Stomach (tissue), 4 donors: ENCODE results near the gene GDI2.

Experiments
- EP300 ChIP-seq: sonication (generic); formaldehyde crosslinking; IDR thresholded peaks from one replicate; pipeline ENCODE4 v1.6.1; 2017; ENCODE audit warnings: antibody characterized with exemption
- POLR2A ChIP-seq, 4 donors: fragments of 450-650 bp; IDR thresholded peaks; one replicate each; pipeline ENCODE4 v1.6.1; 2016; ENCODE audit warnings: antibody characterized with exemption in 4 of 4, control low read depth in 2 of 4, mild to moderate bottlenecking in 1 of 4, moderate library complexity in 1 of 4
- TF ChIP-seq, protein P1 (sequence below), 7 experiments: fragments of 450-650 bp in 4 of 7; fragments of 200-600 bp in 3 of 7; sonication (generic) in 3 of 7; IDR thresholded peaks; one replicate each; pipeline ENCODE4 v1.5.1; 2016 to 2019; ENCODE audit warnings: antibody characterized with exemption in 7 of 7, control low read depth in 2 of 7, mild to moderate bottlenecking in 1 of 7

DNA sequence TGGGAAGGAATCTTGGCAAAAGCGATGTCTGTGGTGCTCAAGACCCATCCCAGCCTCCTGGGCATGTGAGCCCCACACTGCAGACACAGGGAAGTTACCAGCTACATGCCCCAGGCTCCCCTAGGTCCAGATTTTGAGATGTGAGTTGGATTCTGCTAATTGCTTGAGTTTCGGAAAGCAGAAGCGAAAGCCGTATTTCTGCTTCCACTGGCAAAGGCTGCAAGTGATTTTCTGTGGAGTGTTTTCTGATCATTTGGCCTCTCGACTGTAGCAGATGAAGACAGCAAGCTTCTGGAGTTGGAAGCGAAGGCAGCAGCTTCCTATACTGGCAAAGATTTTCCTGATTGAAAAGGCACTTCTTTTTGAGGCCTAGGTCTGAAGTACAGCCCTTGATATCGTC is 46.8 kb upstream of the GDI2 start:
- TF ChIP-seq, protein P1, sequence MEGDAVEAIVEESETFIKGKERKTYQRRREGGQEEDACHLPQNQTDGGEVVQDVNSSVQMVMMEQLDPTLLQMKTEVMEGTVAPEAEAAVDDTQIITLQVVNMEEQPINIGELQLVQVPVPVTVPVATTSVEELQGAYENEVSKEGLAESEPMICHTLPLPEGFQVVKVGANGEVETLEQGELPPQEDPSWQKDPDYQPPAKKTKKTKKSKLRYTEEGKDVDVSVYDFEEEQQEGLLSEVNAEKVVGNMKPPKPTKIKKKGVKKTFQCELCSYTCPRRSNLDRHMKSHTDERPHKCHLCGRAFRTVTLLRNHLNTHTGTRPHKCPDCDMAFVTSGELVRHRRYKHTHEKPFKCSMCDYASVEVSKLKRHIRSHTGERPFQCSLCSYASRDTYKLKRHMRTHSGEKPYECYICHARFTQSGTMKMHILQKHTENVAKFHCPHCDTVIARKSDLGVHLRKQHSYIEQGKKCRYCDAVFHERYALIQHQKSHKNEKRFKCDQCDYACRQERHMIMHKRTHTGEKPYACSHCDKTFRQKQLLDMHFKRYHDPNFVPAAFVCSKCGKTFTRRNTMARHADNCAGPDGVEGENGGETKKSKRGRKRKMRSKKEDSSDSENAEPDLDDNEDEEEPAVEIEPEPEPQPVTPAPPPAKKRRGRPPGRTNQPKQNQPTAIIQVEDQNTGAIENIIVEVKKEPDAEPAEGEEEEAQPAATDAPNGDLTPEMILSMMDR (IDR thresholded peaks at IDR 0.05): no peak
- TF ChIP-seq POLR2A (IDR thresholded peaks at IDR 0.05) (no peak), EP300 (no peak)
